Pancreas (tissue), 10 donors: ENCODE measurements around the gene CHN1. TPM values are rescaled to one million over a fixed set of nuclear protein-coding genes. Genes with fewer than 3 reads are reported as not detected.
A peak's percentile ranks its signal among the peaks of the same experiment; 100 is the strongest.

Source experiments
- ATAC-seq, 4 donors: fragments of 200-7000 bp; cut with Tn5 transposase; one replicate each; pipeline versions ENCODE4 v1.8.0 to v1.9.1; 2020; ENCODE audit warnings: mild to moderate bottlenecking in 4 of 4, moderate library complexity in 4 of 4
- DNase-seq, 6 donors: peaks; one replicate each; pipeline ENCODE4 v3.0.0-alpha.2; 2020
- FAIRE-seq: peaks from 2 replicates; lab custom pipeline; 2012; peaks lifted over from hg19 to GRCh38; lab: Jason Lieb, UNC
- H3K27ac ChIP-seq, 4 donors: fragments of 200-600 bp; sonication (generic); 1 replicate in 3 of 4; 2 replicates in 1 of 4; pipeline versions ENCODE4 v1.5.0 to v1.8.0; 2020
- H3K27me3 ChIP-seq, 4 donors: fragments of 200-600 bp; one replicate each; pipeline ENCODE4 v1.8.0; 2021
- H3K36me3 ChIP-seq, 3 donors: fragments of 200-600 bp; sonication (generic) in 1 of 3; one replicate each; pipeline versions ENCODE4 v1.5.0 to v1.8.0; 2020 to 2021
- H3K4me1 ChIP-seq, 3 donors: fragments of 200-600 bp; one replicate each; pipeline ENCODE4 v1.8.0; 2021
- H3K4me3 ChIP-seq, 4 donors: fragments of 200-600 bp; sonication (generic) in 2 of 4; one replicate each; pipeline versions ENCODE4 v1.5.0 to v1.8.0; 2020 to 2021
- H3K9me3 ChIP-seq, 4 donors: fragments of 200-600 bp; one replicate each; pipeline ENCODE4 v1.8.0; 2021
- WGBS, 2 donors: extraction: QIAGEN DNeasy Blood & Tissue Kit; methylation state at CpG; one replicate each; pipeline ENCODE4 v1.1.7; 2013; 5-methylcytosine and 5-hydroxymethylcytosine counted together
- intact Hi-C, 3 donors: fragments of 100-400 bp; cut with DNase I; formaldehyde crosslinking; loops; one replicate each; pipeline versions ENCODE4 v1.11.1 to v1.14.2; 2022
- polyA plus RNA-seq, 2 donors: library from polyadenylated mRNA; stranded (reverse); fragments of 200-250 nt; gene quantifications; one replicate each; pipeline ENCODE4 v1.2.3, GENCODE V29; 2013
- total RNA-seq, 6 donors: library from RNA; stranded (reverse); fragmentation: NEBNext Ultra II Directional in 4 of 6; extraction: Animal tissue kit (Norgen Biotek cat#: 25700) in 4 of 6; gene quantifications; one replicate each; pipeline versions ENCODE4 v1.2.1 to v1.2.4, GENCODE V29; 2021 to 2023
- TF ChIP-seq, protein P1 (sequence below), 4 donors: fragments of 200-600 bp; sonication (generic) in 3 of 4; IDR thresholded peaks; one replicate each; pipeline versions ENCODE4 v1.5.0 to v1.8.0; 2021; ENCODE audit warnings: antibody characterized with exemption in 4 of 4
- donor health status: healthy with polysubstance abuse.
- donor health status: DM: no; HTN: no; CAD: no; lungs with moderate emphysema.
- donor health status: DM: no; HTN: no; CAD: no.
- donor health status: control.
- donor health status: control.
- donor health status: Bipolar disorder and iron deficiency.
- donor health status: DM: yes; HTN: yes; CAD: no.
- donor health status: DM: no; HTN: no; CAD: no.
- donor health status: DM: no; HTN: no; CAD: no.
- donor health status: DM: yes; HTN: yes; CAD: no.

CHN1 gene
- total and polyA plus RNA-seq, 8 donors: 1.3 to 15.4 (median 3.7) TPM

DNA sequence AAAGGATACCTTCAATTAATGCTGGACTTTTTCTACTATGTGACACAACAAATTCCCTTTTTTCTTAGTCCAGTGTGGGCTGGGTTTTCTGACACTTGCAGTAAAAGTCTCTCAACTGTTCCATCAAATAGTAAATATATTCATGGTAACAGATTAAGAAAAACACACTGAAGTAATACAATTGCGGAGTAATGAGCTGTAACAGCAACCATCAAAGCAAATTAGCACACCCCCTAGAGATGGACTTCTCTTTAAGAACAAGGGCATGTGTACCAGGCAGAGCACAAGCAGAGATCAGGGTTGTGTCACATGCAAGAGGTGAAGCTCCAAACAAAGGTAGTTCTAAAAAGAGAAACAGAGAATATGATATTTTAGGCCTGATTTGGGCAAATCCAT lies 168.2 kb downstream of the CHN1 start:
- peak in 1 of 4 donors; percentile 43 for ATAC-seq

DNA sequence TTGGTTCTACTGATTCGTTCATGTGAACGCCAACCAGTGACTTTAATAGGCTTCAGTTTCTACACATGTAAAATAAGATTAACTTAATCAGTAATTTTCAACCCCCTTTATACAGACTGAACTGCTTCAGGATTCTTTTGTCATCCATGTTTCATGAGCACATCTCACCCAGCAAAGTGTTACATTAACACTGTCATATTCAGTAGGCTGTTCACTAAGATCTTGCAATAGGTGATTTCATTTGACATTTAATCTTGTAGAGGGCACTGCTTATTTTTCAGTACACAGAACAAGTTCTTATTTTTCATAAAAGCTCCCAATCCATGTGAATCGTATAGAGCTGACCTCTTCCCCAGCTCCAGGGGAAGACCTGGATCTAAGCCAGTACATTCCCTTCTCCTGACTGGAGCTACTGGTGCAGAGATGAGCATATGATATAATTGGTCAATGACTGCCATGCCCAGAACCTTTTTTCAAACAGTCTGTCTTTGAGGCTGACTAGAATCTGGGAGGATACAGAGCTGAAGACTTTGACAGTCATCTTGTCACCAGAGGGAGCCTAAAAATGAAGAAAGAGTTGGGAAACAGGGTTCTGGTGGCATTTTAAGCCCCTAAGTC lies 168.7 kb downstream of the CHN1 start:
- DNase-seq (no peak), FAIRE-seq (no peak), ATAC-seq (peak in 1 of 4 donors; percentile 21)
- WGBS, 2 donors: 88 to 92% methylated on average over 3 of the region's 3 CpGs
- no peak overlapping the region for H3K27ac ChIP-seq
- no peaks in the 10 kb centered on the region for H3K9me3 ChIP-seq
- intact Hi-C loops: no loop called here
- no peaks in the 10 kb centered on the region for H3K27me3 ChIP-seq
- H3K36me3 ChIP-seq: no peaks in the 10 kb centered on the region
- no peak overlapping the region for H3K4me3 ChIP-seq
- TF ChIP-seq, protein P1, sequence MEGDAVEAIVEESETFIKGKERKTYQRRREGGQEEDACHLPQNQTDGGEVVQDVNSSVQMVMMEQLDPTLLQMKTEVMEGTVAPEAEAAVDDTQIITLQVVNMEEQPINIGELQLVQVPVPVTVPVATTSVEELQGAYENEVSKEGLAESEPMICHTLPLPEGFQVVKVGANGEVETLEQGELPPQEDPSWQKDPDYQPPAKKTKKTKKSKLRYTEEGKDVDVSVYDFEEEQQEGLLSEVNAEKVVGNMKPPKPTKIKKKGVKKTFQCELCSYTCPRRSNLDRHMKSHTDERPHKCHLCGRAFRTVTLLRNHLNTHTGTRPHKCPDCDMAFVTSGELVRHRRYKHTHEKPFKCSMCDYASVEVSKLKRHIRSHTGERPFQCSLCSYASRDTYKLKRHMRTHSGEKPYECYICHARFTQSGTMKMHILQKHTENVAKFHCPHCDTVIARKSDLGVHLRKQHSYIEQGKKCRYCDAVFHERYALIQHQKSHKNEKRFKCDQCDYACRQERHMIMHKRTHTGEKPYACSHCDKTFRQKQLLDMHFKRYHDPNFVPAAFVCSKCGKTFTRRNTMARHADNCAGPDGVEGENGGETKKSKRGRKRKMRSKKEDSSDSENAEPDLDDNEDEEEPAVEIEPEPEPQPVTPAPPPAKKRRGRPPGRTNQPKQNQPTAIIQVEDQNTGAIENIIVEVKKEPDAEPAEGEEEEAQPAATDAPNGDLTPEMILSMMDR (IDR thresholded peaks at IDR 0.05): no peak
- no peaks in the 10 kb centered on the region for H3K4me1 ChIP-seq

More for the DNA sequence above, 168.2 kb downstream of the CHN1 start:
- H3K36me3 ChIP-seq: no peaks in the 10 kb centered on the region
- H3K4me3 ChIP-seq: no peak overlapping the region
- no peak for FAIRE-seq
- 94 to 100% methylated on average over 1 of the region's 1 CpG for WGBS, 2 donors
- no peak for DNase-seq
- TF ChIP-seq, protein P1 (IDR thresholded peaks at IDR 0.05): no peak
- no peaks in the 10 kb centered on the region for H3K4me1 ChIP-seq
- H3K27ac ChIP-seq: no peak overlapping the region
- intact Hi-C loops: no loop called here
- no peaks in the 10 kb centered on the region for H3K27me3 ChIP-seq
- H3K9me3 ChIP-seq: no peaks in the 10 kb centered on the region

DNA sequence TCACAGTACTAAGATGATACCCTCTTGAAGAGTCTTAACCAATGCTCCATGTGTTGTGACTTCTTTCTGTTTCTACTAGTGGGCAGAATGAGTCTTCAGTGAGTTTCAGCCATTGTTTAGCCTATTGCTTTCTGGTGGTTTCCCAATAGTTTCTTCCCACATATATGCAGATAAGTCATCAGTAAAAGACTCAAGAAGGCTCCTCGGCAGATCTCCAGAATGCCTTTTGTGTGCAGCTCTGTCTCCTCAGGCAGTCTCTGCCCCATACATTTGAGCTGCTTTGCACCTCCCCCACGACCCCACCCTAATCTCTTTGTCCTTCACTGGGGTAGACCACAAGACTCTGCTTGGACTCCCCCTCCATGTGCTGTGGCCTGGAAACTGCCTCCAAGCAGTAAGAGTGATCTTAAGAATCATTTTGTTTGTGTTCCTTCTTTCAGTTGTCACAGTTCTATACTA lies 169.4 kb downstream of the CHN1 start:
- no peak overlapping the region for H3K27ac ChIP-seq
- TF ChIP-seq, protein P1 (IDR thresholded peaks at IDR 0.05): no peak
- DNase-seq (no peak), ATAC-seq (no peak), FAIRE-seq (no peak)
- no peaks in the 10 kb centered on the region for H3K27me3 ChIP-seq
- 62 to 70% methylated on average over 2 of the region's 2 CpGs for WGBS, 2 donors
- no peaks in the 10 kb centered on the region for H3K4me1 ChIP-seq
- H3K4me3 ChIP-seq: no peak overlapping the region
- H3K36me3 ChIP-seq: no peaks in the 10 kb centered on the region
- no peaks in the 10 kb centered on the region for H3K9me3 ChIP-seq
- intact Hi-C loops: no loop called here

DNA sequence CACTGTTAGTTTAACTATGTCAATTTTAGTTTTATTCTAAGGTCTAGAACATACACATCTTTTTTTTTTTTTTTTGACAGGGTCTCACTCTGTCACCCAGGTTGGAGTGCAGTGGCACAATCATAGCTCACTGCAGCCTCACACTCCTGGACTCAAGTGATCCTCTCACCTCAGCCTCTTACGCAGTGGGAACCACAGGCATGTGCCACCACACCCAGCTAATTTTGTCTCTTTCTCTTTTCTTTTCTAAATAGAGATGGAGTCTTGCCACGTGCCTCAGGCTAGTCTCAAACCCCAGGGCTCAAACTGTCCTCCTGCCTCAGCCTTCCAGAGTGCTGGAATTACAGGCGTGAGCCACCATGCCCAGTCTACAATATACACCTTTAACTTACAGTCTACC lies 171.4 kb downstream of the CHN1 start:
- Histone ChIP-seq H3K4me3 (no peak overlapping the region), H3K27ac (no peak overlapping the region), H3K4me1 (no peaks in the 10 kb centered on the region), H3K27me3 (no peaks in the 10 kb centered on the region), H3K36me3 (no peaks in the 10 kb centered on the region), H3K9me3 (no peaks in the 10 kb centered on the region)
- intact Hi-C loops: no loop called here
- WGBS, 2 donors: 96% methylated on average over 3 of the region's 3 CpGs
- TF ChIP-seq, protein P1 (IDR thresholded peaks at IDR 0.05): no peak
- no peak for ATAC-seq
- no peak for FAIRE-seq
- DNase-seq: no peak

DNA sequence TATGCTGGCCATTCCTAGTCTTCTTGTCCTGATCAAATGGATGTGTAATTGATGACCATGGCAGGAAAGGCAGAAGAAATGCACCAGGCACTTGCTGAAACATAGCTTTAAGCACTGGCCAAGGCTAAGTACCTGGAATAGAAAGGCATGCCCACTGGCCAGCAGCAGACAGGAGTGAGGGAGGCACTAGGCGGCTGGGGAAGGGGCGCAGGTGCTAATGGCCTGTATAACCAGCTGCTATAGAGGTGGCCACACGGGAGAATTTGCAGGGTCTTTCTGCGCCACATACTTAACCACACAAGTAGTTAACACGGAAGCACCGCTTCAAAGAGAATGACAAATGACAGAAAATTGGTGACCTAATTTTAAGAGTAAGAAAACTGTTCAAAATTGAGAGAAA lies 174.6 kb downstream of the CHN1 start:
- H3K4me3 ChIP-seq: no peak overlapping the region
- H3K9me3 ChIP-seq: no peaks in the 10 kb centered on the region
- intact Hi-C loops: no loop called here
- no peaks in the 10 kb centered on the region for H3K36me3 ChIP-seq
- DNase-seq (no peak), ATAC-seq (no peak), FAIRE-seq (no peak)
- TF ChIP-seq, protein P1 (IDR thresholded peaks at IDR 0.05): no peak
- H3K27me3 ChIP-seq: no peaks in the 10 kb centered on the region
- H3K4me1 ChIP-seq: no peaks in the 10 kb centered on the region
- 93 to 96% methylated on average over 6 of the region's 6 CpGs for WGBS, 2 donors
- H3K27ac ChIP-seq: no peak overlapping the region
